Measurements from ENCODE around the gene EIF3F. TPM values are rescaled to one million over a fixed set of nuclear protein-coding genes. Genes with fewer than 3 reads are reported as not detected.

Gene EIF3F
- total and polyA plus RNA-seq, 2 of the 8 experiments (the other 6 are each of a cell fraction or from before 2014, with no cell fraction given), result 222 to 388 TPM

DNA sequence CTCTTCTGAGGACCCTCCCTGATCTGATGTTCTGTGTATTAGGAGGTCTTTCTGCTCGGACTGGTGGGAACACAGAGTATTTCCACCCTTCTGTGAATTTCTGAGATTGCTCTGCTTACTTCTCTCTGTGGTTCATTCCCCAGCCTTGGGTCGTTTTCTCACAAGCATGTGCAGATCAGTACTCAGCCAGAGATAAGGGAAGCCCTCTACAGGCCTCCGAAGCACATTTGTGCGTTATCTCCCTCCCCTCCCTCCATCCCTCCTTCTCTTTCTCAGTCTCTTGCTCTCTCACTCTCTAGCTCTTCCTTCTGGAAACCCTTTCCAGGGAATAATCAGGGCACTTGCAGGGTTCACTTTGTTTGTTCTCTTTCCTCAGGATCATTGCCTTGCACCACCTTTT is 58.7 kb downstream of the EIF3F start:
- H4K5ac ChIP-seq (ENCODE audit: insufficient read length, low read depth, low read length), result no peak overlapping the region
- H2AFZ ChIP-seq (ENCODE audit: low read length), result 0 out of 2 replicates have a peak overlapping the region, but pooled peaks have one; percentile 42
- no peak overlapping the region for H3K4me3 ChIP-seq (ENCODE audit: extremely low read depth in 1 of 4, insufficient read depth in 2 of 4, low read depth in 3 of 4, low read length in 4 of 4)
- no peak overlapping the region for H3K4me2 ChIP-seq (ENCODE audit: insufficient read depth in 1 of 2, low read depth in 2 of 2, low read length in 2 of 2)
- POLR2A ChIA-PET (ENCODE audit: partially characterized antibody), result no interaction called here
- H3K27me3 ChIP-seq (replicated peaks in 1 of 4; ENCODE audit: control insufficient read depth in 3 of 4, extremely low read depth in 1 of 4, insufficient read depth in 3 of 4, low read length in 3 of 4), result no peaks in the 10 kb centered on the region; a peak in 1 of 7 replicates
- H2AK5ac ChIP-seq (ENCODE audit: low read depth, low read length), result no peak overlapping the region
- no peaks in the 10 kb centered on the region for H4K20me1 ChIP-seq (replicated peaks in 1 of 2; ENCODE audit: control insufficient read depth in 1 of 2, insufficient read depth in 2 of 2, low read length in 2 of 2)
- H3K18ac ChIP-seq (ENCODE audit: extremely low read depth, low read length), result no peak overlapping the region
- 71% methylated on average over 4 of the region's 4 CpGs; no CpG with 5 or more reads in 1 of the 2 experiments for WGBS, 2 experiments (ENCODE audit: extremely low coverage in 1 of 2, insufficient coverage in 1 of 2, insufficient read length in 1 of 2, insufficient replicate concordance in 2 of 2, low coverage in 1 of 2, low lambda C conversion rate in 2 of 2, missing lambda C conversion rate in 1 of 2)
- no peak overlapping the region for H3K9ac ChIP-seq (replicated peaks in 1 of 4; ENCODE audit: extremely low read depth in 1 of 4, low read depth in 3 of 4, low read length in 3 of 4)
- H3K79me1 ChIP-seq (ENCODE audit: low read depth, low read length), result no peaks in the 10 kb centered on the region
- no peak for TF ChIP-seq CHD1 (IDR thresholded peaks at IDR 0.05; ENCODE audit: low read depth, low read length)
- TF ChIP-seq, protein P1, sequence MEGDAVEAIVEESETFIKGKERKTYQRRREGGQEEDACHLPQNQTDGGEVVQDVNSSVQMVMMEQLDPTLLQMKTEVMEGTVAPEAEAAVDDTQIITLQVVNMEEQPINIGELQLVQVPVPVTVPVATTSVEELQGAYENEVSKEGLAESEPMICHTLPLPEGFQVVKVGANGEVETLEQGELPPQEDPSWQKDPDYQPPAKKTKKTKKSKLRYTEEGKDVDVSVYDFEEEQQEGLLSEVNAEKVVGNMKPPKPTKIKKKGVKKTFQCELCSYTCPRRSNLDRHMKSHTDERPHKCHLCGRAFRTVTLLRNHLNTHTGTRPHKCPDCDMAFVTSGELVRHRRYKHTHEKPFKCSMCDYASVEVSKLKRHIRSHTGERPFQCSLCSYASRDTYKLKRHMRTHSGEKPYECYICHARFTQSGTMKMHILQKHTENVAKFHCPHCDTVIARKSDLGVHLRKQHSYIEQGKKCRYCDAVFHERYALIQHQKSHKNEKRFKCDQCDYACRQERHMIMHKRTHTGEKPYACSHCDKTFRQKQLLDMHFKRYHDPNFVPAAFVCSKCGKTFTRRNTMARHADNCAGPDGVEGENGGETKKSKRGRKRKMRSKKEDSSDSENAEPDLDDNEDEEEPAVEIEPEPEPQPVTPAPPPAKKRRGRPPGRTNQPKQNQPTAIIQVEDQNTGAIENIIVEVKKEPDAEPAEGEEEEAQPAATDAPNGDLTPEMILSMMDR (IDR thresholded peaks at IDR 0.05; ENCODE audit: control extremely low read depth in 1 of 3, insufficient read depth in 1 of 3, low read depth in 1 of 3, low read length in 3 of 3), result peak in 1 of 3 experiments; percentile 3; a peak in 1 of 4 replicates
- no peaks in the 10 kb centered on the region for H3K79me2 ChIP-seq (ENCODE audit: control insufficient read depth in 1 of 2, insufficient read depth in 2 of 2, low read length in 2 of 2)
- H4K8ac ChIP-seq (ENCODE audit: extremely low read depth, insufficient read depth, low read length), result no peak overlapping the region
- H3K36me3 ChIP-seq (ENCODE audit: control insufficient read depth in 2 of 4, insufficient read depth in 4 of 4, low read length in 3 of 4), result no peaks in the 10 kb centered on the region
- no peak overlapping the region for H3K27ac ChIP-seq (ENCODE audit: low read depth, low read length)
- CTCF ChIA-PET (ENCODE audit: partially characterized antibody), result interaction anchor here (5.6 to 31.7 kb wide), 3 partner anchors 11 to 45 kb away, joined by 43 to 1283 read pairs (median 57); partner anchors contain the start of gene TUB
- FAIRE-seq (no peak), DNase-seq (ENCODE audit: low read depth in 1 of 2, low spot score in 2 of 2) (peak in 1 of 2 experiments; percentile 34)
- no peak overlapping the region for H2BK120ac ChIP-seq (replicated peaks; ENCODE audit: low read depth, low read length)
- no peak overlapping the region for H2BK5ac ChIP-seq (ENCODE audit: low read depth, low read length)
- H3K56ac ChIP-seq (replicated peaks; ENCODE audit: insufficient read length, low read depth, low read length), result no peak overlapping the region
- H3K23me2 ChIP-seq (ENCODE audit: low read depth, low read length), result no peaks in the 10 kb centered on the region
- H2BK20ac ChIP-seq (ENCODE audit: low read length), result no peak overlapping the region
- no peaks in the 10 kb centered on the region for H3K9me3 ChIP-seq (ENCODE audit: insufficient read depth in 2 of 2, low read depth in 1 of 2, low read length in 1 of 2)
- no peak overlapping the region for H4K91ac ChIP-seq (replicated peaks; ENCODE audit: insufficient read length, low read length)
- no peak overlapping the region for H3K14ac ChIP-seq (ENCODE audit: insufficient read length)
- no peak overlapping the region for H2BK12ac ChIP-seq (ENCODE audit: low read depth, low read length)
- no peak overlapping the region for H3K4ac ChIP-seq (replicated peaks; ENCODE audit: insufficient read length, low read depth, low read length)
- no peak overlapping the region for H2BK15ac ChIP-seq (ENCODE audit: low read length)
- H3K23ac ChIP-seq (ENCODE audit: insufficient read length), result no peak overlapping the region
- H3K4me1 ChIP-seq (replicated peaks in 1 of 4; ENCODE audit: control insufficient read depth in 3 of 4, insufficient read depth in 4 of 4, low read length in 3 of 4), result no peaks in the 10 kb centered on the region

Data from H1 (cell line).